Tibial nerve (tissue), 4 donors: ENCODE data around the gene ATXN7L1. TPM values are rescaled to one million over a fixed set of nuclear protein-coding genes. Genes with fewer than 3 reads are reported as not detected.
A peak's percentile ranks its signal among the peaks of the same experiment; 100 is the strongest.

Experiments used
- DNase-seq, 2 donors: peaks; one replicate each; pipeline ENCODE4 v3.0.0-alpha.2; 2019; ENCODE audit warnings: low spot score in 2 of 2
- H3K27ac ChIP-seq, 4 donors: fragments of 200-600 bp; sonication (generic) in 3 of 4; one replicate each; pipeline ENCODE4 v1.5.1; 2017 to 2019; ENCODE audit warnings: mild to moderate bottlenecking in 1 of 4
- H3K27me3 ChIP-seq, 2 donors: fragments of 200-600 bp; sonication (generic) in 1 of 2; one replicate each; pipeline versions ENCODE4 v1.5.1 to v1.6.0; 2017 to 2019
- H3K36me3 ChIP-seq, 3 donors: fragments of 200-600 bp; sonication (generic); one replicate each; pipeline ENCODE4 v1.5.1; 2018 to 2019
- H3K4me1 ChIP-seq, 4 donors: fragments of 200-600 bp; sonication (generic) in 3 of 4; one replicate each; pipeline ENCODE4 v1.5.1; 2017 to 2019
- H3K4me3 ChIP-seq, 4 donors: fragments of 200-600 bp; sonication (generic) in 3 of 4; one replicate each; pipeline ENCODE4 v1.5.1; 2017 to 2019; ENCODE audit warnings: mild to moderate bottlenecking in 1 of 4, moderate library complexity in 1 of 4
- H3K9me3 ChIP-seq, 4 donors: fragments of 200-600 bp; sonication (generic) in 3 of 4; one replicate each; pipeline ENCODE4 v1.5.1; 2017 to 2019
- EP300 ChIP-seq, 2 donors: sonication (generic); formaldehyde crosslinking; IDR thresholded peaks; one replicate each; pipeline ENCODE4 v1.6.1; 2017; ENCODE audit warnings: antibody characterized with exemption in 2 of 2, mild to moderate bottlenecking in 1 of 2
- POLR2A ChIP-seq, 2 donors: fragments of 450-650 bp; IDR thresholded peaks; one replicate each; pipeline ENCODE4 v1.6.1; 2017; ENCODE audit warnings: antibody characterized with exemption in 2 of 2, mild to moderate bottlenecking in 2 of 2, moderate library complexity in 2 of 2
- WGBS, 2 donors: methylation state at CpG; one replicate each; pipeline ENCODE4 v1.1.5; 2018; 5-methylcytosine and 5-hydroxymethylcytosine counted together
- total RNA-seq, 4 donors: library from RNA; depleted of rRNA; stranded (reverse); fragments of >200 nt; gene quantifications; one replicate each; pipeline ENCODE4 v1.1.0, GENCODE V29; 2016
- TF ChIP-seq, protein P1 (sequence below), 5 experiments: fragments of 200-600 bp in 3 of 5; fragments of 450-650 bp in 2 of 5; sonication (generic) in 3 of 5; IDR thresholded peaks; one replicate each; pipeline ENCODE4 v1.5.1; 2016 to 2019; ENCODE audit warnings: antibody characterized with exemption in 5 of 5, mild to moderate bottlenecking in 3 of 5, moderate library complexity in 2 of 5

Gene ATXN7L1
- total RNA-seq, 4 donors from 2014 or later, result 14.6 to 22.5 (median 19.1) TPM

DNA sequence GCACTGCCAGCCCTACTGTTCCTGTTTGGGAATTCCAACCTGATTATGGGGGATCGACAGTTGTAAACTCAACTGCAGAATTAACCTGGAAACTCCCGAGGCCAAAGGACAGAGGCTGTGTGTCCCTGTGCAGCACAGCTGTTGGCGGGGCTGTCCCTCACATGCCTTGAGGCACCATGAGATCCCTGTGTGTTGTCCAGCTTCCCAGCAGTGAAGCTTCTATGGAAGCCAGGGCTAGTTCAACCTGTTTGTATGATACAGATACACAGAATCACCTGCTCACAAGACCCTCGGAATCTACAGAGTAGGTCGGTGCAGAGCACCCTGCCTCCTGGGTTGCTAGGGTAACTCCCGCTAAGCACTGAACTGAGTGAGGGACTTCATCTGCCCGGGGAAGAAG is 234.1 kb downstream of the ATXN7L1 start:
- Histone ChIP-seq H3K4me1 (peaks cover 0 to 27% (median 5%) of the 10 kb centered on the region in 4 donors), H3K27me3 (no peaks in the 10 kb centered on the region), H3K4me3 (no peak overlapping the region), H3K27ac (no peak overlapping the region), H3K36me3 (peaks cover 0 to 42% (median 0%) of the 10 kb centered on the region in 3 donors), H3K9me3 (no peaks in the 10 kb centered on the region)
- DNase-seq, result no peak
- WGBS, 2 donors, result 86% methylated on average over 6 to 7 of the region's 7 CpGs
- TF ChIP-seq EP300 (IDR thresholded peaks at IDR 0.05), result no peak
- TF ChIP-seq POLR2A (IDR thresholded peaks at IDR 0.05), result no peak

DNA sequence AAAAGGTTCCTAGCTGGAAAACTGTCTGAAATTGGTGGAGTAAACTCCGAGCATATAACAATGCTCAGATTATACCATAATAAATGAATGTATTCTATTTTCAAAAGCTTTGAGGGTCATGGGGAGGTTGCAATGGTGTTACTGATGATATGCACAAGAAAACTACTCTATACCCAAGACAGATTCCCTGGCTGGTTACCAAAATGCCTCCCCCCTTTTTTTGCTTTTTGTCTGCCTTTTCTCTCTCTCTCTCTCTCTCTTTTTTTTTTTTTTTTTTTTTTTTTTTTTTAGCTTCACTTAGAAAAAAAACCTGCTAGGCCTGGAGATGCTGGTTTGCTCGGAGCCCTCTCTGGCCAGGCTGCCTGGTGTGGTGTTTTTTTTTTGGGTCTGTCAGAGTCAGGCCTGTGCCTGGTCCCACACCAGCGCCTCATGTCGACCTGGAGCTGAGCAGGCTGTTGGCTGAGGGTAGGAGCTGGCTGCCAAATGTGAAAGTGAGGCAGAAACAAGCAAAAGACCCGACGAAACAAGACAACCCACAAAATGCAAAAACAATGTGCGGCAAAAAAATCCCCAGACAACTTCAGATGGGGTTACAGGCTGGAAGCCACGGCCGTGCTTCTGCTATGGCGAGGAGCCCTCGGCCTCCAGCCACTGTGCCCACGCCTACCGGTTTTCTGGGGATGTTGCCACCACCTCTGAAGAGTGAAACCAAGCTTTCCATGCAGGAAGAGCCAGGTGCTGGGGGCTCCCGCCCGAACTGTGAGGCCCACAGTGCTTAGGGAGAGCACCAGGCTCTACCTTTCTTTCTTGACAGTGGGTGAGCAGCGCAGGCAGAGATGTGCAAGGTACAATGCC is 235.2 kb downstream of the ATXN7L1 start:
- Histone ChIP-seq H3K27ac (no peak overlapping the region), H3K4me3 (no peak overlapping the region), H3K27me3 (no peaks in the 10 kb centered on the region), H3K36me3 (peaks cover 0 to 52% (median 0%) of the 10 kb centered on the region in 3 donors), H3K9me3 (no peaks in the 10 kb centered on the region), H3K4me1 (peaks cover 0 to 27% (median 5%) of the 10 kb centered on the region in 4 donors)
- TF ChIP-seq EP300 (IDR thresholded peaks at IDR 0.05) (no peak), POLR2A (IDR thresholded peaks at IDR 0.05) (no peak)
- TF ChIP-seq, protein P1, sequence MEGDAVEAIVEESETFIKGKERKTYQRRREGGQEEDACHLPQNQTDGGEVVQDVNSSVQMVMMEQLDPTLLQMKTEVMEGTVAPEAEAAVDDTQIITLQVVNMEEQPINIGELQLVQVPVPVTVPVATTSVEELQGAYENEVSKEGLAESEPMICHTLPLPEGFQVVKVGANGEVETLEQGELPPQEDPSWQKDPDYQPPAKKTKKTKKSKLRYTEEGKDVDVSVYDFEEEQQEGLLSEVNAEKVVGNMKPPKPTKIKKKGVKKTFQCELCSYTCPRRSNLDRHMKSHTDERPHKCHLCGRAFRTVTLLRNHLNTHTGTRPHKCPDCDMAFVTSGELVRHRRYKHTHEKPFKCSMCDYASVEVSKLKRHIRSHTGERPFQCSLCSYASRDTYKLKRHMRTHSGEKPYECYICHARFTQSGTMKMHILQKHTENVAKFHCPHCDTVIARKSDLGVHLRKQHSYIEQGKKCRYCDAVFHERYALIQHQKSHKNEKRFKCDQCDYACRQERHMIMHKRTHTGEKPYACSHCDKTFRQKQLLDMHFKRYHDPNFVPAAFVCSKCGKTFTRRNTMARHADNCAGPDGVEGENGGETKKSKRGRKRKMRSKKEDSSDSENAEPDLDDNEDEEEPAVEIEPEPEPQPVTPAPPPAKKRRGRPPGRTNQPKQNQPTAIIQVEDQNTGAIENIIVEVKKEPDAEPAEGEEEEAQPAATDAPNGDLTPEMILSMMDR (IDR thresholded peaks at IDR 0.05), result no peak
- no peak for DNase-seq
- WGBS, 2 donors, result 58 to 79% methylated on average over 16 of the region's 16 CpGs

DNA sequence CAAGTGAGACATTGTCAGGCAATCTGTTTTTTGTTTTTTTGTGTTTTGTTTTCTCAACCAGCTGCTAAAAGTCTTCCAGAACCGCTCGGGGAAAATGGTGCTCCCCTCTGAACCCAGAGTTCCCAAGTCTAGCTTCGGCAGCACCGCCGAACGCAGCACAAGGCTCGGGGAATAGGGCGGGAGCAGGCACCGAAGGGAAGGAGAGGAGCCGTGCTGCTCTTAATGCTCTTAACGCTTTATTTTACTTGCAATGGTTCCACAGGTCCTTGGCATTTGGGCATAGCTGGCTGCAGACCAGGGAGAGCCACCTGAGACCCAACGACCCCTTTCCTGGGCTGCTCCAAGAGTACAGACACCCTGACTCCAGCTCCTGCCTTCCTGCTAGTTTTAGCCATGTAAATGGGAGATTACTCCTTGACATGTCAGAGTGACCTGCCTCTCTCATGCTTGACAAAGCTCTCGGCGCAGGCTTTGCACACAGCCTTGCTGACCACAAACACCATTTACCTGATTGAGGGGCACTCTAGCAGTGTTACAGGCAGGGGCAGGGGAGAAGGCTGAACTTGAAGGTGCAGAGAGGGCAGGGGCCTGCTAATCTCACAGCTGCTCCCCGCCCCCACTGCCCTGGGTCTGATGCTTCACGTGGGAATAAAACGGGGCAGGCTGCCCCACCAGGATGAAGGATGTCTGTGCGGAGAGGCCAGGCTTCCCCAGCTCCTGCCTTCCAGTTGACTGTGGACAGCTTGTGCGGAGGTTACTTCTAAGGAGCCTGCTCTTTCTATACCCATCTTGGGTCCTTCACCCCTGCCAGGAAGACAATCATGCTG is 236.5 kb downstream of the ATXN7L1 start:
- Histone ChIP-seq H3K27me3 (no peaks in the 10 kb centered on the region), H3K36me3 (peaks cover 0 to 65% (median 0%) of the 10 kb centered on the region in 3 donors), H3K27ac (peak overlapping the region in 1 of 4 donors; percentile 23), H3K9me3 (no peaks in the 10 kb centered on the region), H3K4me3 (no peak overlapping the region), H3K4me1 (peaks cover 0 to 27% (median 5%) of the 10 kb centered on the region in 4 donors)
- 48 to 64% methylated on average over 19 of the region's 19 CpGs for WGBS, 2 donors
- no peak for TF ChIP-seq POLR2A (IDR thresholded peaks at IDR 0.05)
- TF ChIP-seq, protein P1 (IDR thresholded peaks at IDR 0.05), result no peak
- no peak for DNase-seq

DNA sequence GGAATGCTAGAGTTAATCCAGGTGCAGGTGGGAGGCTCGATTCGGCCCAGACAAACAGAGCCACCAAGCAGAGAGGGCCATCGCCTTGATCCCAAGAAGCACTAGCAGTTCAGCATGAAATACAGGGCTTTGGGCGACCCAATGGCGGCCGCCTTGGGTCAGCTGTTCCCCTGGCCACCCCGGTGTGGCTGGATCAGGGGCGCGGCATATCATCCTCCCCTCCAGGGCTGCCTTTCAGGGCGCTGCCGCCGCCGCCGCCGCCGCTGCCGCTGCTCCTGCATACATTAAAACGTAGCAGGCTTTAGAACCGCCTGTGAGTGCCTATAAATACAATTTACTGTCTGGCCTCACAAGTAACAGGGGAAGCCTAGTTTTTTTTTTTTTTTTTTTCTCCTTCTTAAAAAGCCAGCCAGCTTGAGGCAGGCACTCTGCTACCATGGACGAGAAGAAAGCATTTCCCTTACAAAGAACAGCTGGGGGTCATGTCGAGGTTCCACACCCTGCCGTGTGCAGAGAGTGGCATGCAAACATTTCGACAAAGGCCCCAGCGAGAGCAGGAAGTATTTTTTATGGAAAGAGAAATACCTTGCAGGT is 237.4 kb downstream of the ATXN7L1 start:
- no peak overlapping the region for H3K27ac ChIP-seq
- no peaks in the 10 kb centered on the region for H3K27me3 ChIP-seq
- peaks cover 0 to 27% (median 5%) of the 10 kb centered on the region in 4 donors for H3K4me1 ChIP-seq
- H3K36me3 ChIP-seq, result peaks cover 0 to 70% (median 0%) of the 10 kb centered on the region in 3 donors
- no peak for DNase-seq
- 64 to 66% methylated on average over 24 of the region's 24 CpGs for WGBS, 2 donors
- H3K9me3 ChIP-seq, result no peaks in the 10 kb centered on the region
- H3K4me3 ChIP-seq, result no peak overlapping the region
- TF ChIP-seq, protein P1 (IDR thresholded peaks at IDR 0.05), result no peak
- TF ChIP-seq POLR2A (IDR thresholded peaks at IDR 0.05) (no peak), EP300 (IDR thresholded peaks at IDR 0.05) (no peak)

DNA sequence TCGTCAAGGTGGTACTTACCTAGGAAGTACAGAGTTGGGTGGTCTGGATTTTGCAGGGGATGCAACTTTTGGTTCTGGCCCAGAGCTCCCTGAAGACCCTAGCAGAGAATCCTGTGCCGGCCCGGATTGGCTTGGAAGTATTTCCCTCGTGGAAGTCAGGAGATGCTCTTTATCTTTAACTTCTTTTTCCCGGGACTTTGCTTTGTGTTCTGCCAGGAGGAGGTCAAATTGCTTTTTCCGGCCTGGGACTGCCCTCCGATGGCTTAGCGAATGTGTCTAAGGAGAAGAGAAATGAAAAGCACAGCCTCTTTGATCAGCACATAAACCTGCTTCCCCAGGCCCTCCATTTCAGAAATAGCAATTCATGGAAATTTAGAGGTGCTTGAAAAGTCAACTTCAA is 238.1 kb downstream of the ATXN7L1 start:
- no peak overlapping the region for H3K27ac ChIP-seq
- H3K36me3 ChIP-seq, result peaks cover 0 to 77% (median 0%) of the 10 kb centered on the region in 3 donors
- no peaks in the 10 kb centered on the region for H3K9me3 ChIP-seq
- 80 to 84% methylated on average over 8 of the region's 8 CpGs for WGBS, 2 donors
- H3K4me3 ChIP-seq, result no peak overlapping the region
- peaks cover 0 to 27% (median 5%) of the 10 kb centered on the region in 4 donors for H3K4me1 ChIP-seq
- no peaks in the 10 kb centered on the region for H3K27me3 ChIP-seq
- DNase-seq, result no peak
- TF ChIP-seq POLR2A (IDR thresholded peaks at IDR 0.05), result no peak
- TF ChIP-seq, protein P1 (IDR thresholded peaks at IDR 0.05), result no peak
- TF ChIP-seq EP300 (IDR thresholded peaks at IDR 0.05), result no peak
